Measurements from ENCODE around the gene EFNA1.

The EFNA1 gene

DNA sequence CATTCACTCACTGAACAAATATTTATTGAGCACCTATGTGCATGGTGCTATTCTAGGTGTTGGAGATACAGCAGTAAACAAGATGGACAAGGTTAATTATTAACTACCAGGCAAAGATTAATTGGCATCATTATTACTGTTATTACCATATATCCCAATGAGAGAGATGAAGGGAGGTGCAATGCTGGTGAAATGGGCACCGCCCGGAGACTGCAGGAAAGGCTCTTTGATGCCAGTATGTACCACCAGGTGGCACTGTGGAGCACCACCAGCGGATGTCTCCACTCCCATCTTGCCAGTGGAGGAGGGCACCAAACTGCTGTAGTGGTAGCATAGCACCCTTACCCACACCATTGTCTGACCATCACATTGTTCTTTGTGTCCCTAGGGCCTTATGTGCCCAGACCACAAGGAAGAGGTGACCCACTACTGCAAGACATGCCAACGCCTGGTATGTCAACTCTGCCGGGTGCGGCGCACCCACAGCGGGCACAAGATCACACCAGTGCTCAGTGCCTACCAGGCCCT is 48.9 kb downstream of the EFNA1 start:
- peak; percentile 79 for DNase-seq

DNA sequence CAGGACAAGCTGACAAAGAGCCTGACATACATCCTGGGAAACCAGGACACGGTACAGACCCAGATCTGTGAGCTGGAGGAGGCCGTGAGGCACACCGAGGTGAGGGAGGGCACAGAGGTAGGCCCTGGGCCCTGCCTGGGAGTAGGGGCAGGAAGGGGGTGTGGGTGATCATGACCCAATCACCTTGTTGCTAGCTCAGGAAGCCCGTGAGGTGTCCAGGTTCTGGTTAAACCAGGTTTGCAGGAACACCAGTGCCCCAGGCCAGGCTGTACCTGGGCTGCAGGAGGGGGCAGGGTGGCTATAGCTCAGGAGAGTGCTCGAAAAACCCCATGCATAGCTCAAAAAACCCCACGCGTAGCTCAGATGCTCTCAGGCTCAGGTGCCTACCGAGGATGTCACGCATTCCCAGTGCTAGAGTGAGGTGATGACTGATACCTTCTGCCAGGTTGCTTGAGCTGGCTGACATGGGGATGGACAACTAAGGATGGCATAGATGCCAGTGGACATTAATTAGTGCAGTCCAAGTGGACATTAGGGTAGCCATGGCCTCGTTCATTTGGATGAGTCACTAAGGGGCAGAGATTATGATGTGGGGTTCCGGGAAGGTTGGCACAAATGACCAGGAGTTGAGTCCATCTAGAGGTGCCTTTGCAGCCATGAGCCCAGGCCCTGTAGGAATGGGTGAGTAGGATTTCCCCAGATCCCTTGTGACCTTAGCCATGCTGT is 49.7 kb downstream of the EFNA1 start:
- no peak for DNase-seq

DNA sequence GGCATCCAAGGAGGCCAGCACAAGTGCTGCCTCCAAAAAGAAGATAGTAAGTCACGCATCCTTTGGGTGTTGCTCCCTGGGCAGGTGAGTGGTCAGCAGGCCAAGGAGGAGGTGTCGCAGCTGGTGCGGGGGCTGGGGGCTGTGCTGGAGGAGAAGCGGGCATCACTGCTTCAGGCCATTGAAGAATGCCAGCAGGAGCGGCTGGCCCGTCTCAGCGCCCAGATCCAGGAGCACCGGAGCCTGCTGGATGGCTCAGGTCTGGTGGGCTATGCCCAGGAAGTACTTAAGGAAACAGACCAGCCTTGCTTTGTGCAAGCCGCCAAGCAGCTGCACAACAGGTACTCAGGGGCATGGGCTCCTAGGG is 50.2 kb downstream of the EFNA1 start:
- no peak for DNase-seq

DNA sequence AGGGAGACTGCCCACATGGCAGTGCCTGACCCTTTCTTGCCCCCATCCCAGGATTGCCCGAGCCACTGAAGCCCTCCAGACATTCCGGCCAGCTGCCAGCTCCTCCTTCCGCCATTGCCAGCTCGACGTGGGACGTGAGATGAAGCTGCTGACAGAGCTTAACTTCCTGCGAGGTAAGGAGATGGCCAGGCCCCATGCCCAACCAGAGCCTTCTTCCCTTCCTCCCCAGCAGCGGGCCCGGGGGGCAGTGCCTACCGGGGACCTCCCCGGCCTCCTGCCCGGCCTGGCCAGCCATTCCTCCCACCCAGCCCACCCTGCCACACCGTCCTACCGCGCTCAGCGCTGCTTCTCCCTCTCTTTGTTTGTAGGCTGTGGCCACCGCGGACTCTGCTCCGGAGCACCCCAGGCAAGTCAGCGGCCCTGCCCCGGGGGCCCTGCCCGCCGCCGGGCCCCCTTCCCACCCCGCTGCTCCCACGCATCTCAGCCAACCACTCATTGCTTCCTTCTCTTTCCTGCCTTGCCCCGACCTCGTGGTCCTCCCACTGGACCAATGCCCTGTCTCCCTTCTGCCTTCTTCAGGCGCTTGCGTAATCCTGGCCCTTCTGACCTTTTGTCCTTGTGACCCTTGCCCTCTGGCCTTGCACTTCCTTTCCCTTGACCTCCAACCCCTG is 50.9 kb downstream of the EFNA1 start:
- no peak for DNase-seq

DNA sequence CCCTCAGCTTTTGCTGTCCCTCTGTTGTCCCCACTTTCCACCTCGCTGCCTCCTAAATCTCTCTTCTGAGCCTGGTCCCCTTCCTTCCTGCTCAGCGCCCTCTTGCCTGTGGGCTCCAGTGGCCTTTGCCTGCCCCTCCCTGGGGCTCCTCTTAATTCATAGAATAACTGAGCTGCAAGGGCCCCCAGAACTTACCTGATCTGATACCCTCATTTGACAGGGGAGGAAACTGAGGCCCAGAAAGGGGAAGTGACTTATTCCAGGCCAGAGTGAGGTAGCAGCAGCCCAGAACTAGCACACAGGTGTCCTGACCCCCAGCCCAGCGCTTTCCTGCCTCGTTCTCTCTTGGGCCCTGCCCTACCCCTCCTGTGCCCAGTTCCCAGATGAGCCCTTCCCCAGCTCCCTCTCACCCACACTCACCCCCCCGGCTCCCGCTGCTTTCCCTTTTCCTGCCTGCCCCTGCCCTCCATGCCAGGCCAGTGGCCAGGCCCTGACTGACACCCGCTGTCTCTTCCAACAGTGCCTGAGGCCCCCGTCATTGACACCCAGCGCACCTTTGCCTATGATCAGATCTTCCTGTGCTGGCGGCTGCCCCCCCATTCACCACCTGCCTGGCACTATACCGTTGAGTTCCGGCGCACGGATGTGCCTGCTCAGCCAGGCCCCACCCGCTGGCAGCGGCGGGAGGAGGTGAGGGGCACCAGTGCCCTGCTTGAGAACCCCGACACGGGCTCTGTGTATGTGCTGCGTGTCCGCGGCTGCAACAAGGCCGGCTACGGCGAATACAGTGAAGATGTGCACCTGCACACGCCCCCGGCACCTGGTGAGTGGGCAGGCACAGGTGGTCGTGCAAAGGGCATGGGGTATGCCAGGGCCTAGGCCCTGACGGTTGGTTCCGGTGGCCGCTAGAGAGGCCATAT is 51.7 kb downstream of the EFNA1 start:
- DNase-seq = no peak

DNA sequence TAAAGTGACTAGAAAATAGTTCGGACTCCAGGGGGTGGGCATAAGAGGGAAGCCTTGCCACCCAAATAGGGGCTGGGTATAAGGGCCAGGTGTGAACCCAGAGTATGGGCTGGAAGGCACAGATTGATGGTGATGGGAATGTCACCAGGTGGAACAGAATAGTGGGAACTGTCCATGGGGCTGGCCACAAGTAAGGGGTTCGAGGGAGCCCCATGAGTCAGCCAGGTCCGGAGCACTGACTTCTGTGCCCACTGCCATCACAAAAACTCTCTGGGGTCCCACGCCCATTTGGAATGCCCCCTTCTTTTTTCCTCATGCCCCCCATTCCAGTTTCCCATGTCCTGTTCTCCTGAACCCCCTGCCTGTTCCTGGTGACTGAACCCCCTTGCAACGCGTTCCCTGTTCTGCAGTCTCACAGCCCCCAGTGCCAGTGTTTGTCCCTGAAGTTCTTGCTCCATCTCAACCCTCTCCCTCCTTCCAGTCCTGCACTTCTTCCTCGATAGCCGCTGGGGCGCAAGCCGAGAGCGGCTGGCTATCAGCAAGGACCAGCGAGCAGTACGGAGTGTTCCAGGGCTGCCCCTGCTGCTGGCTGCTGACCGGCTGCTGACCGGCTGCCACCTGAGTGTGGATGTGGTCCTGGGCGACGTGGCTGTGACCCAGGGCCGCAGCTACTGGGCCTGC is 53.8 kb downstream of the EFNA1 start:
- DNase-seq = no peak

DNA sequence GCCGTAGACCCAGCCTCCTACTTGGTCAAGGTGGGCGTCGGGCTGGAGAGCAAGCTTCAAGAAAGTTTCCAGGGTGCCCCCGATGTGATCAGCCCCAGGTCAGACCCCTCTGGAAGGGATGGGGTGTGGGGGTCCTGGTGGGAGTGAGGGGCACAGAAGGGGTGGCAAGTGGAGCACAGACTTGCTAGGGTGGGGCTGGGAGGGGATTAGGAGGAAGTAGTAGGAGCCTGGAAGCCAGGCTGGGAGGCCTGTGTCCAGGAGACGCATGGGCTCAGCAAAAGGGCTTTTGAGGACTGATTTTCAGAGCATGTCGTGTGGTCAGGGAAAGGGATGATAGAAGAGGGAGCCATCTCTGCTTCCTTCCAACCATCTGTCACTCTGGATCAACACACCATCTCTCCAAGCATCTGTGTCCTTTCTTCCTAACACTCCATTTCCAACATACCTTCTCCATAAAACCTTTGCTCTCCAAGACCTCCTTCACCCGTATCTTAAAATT is 54.4 kb downstream of the EFNA1 start:
- DNase-seq = no peak

DNA sequence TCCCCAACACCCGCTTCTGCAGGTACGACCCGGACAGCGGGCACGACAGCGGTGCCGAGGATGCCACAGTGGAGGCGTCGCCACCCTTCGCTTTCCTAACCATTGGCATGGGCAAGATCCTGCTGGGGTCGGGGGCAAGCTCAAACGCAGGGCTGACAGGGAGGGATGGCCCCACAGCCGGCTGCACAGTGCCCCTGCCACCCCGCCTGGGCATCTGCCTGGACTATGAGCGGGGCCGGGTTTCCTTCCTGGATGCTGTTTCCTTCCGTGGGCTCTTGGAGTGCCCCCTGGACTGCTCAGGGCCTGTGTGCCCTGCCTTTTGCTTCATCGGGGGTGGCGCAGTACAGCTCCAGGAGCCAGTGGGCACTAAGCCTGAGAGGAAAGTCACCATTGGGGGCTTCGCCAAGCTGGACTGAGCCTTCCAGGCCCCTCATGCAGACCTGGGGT is 56.1 kb downstream of the EFNA1 start:
- no peak for DNase-seq

DNA sequence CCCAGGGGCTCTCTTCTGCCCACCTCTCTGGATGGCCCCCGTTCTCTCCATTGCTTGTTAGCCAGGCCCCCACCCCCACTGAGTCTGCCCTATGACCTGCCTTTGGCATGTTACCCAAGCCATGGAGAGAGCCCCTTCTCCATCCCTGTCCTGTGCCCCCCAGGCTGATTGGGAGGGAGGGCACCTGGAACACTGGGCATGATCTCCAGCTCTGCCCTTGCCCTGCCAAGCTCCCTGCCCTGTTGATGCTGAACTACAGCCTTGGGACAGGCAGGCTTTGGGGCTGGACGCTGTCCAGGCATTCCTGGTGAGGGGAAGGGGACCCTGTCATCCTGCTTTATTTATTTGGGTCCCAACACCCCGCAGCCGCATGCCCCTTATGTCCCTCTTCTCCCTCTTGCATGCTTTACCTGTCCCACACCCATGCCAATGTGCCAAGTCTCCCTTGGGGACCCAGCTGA is 56.7 kb downstream of the EFNA1 start:
- DNase-seq = no peak

Data from stimulated activated naive CD4-positive, alpha-beta T cell treated with Interleukin-2 at 50 U/mL for 16 hours (primary cell).